HG02623 (cell line): ENCODE measurements around the gene MBOAT7.

Experiments used
- ATAC-seq: cut with Tn5 transposase; IDR thresholded peaks from one replicate; pipeline ENCODE4 v1.9.1; 2021; ENCODE audit warnings: moderate library complexity; ENCODE audit not compliant: unreplicated experiment

The MBOAT7 gene

GRCh38 chr19:54164369-54165068 lies 24.9 kb downstream of the MBOAT7 start:
- ATAC-seq = no peak

GRCh38 chr19:54162884-54163283 lies 26.5 kb downstream of the MBOAT7 start:
- no peak for ATAC-seq

GRCh38 chr19:54162241-54162805 lies 27.1 kb downstream of the MBOAT7 start:
- ATAC-seq = no peak

GRCh38 chr19:54160854-54161253 lies 28.5 kb downstream of the MBOAT7 start:
- no peak for ATAC-seq

- no peak for ATAC-seq
Measured at GRCh38 chr19:54160182-54160811, 29.1 kb downstream of the MBOAT7 start.

- peak; percentile 87 for ATAC-seq
Measured at GRCh38 chr19:54159352-54160181, 29.8 kb downstream of the MBOAT7 start, which contains the start of gene LENG1. Gene LENG1 (minus strand): TSS chr19:54159721. CDS start chr19:54159695, 26 bp downstream.

- ATAC-seq = no peak
Measured at GRCh38 chr19:54158812-54159351, 30.5 kb downstream of the MBOAT7 start.

GRCh38 chr19:54156953-54157352 lies 32.4 kb downstream of the MBOAT7 start:
- ATAC-seq = no peak

GRCh38 chr19:54156490-54156889 lies 32.9 kb downstream of the MBOAT7 start:
- no peak for ATAC-seq

GRCh38 chr19:54155694-54156093 lies 33.7 kb downstream of the MBOAT7 start:
- ATAC-seq = no peak

GRCh38 chr19:54154603-54155345 lies 34.6 kb downstream of the MBOAT7 start:
- no peak for ATAC-seq

GRCh38 chr19:54153731-54154326 lies 35.6 kb downstream of the MBOAT7 start:
- ATAC-seq = no peak

- ATAC-seq = no peak
Measured at GRCh38 chr19:54152878-54153524, 36.4 kb downstream of the MBOAT7 start.

GRCh38 chr19:54152267-54152666 lies 37.1 kb downstream of the MBOAT7 start:
- no peak for ATAC-seq

GRCh38 chr19:54151362-54152035 lies 37.9 kb downstream of the MBOAT7 start:
- no peak for ATAC-seq

GRCh38 chr19:54149021-54149812 lies 40.2 kb downstream of the MBOAT7 start:
- ATAC-seq = no peak

- no peak for ATAC-seq
Measured at GRCh38 chr19:54148158-54148557, 41.2 kb downstream of the MBOAT7 start.

- ATAC-seq = no peak
Measured at GRCh38 chr19:54147676-54148075, 41.7 kb downstream of the MBOAT7 start.
